BE2C (cell line): ENCODE data around the gene CRTC3.

Experiments used
- DNase-seq: peaks from one replicate; pipeline ENCODE4 v3.0.0-alpha.2; 2020
- H3K27me3 ChIP-seq: fragments of 250-450 bp; sonication (Bioruptor Pico); 2 replicates; pipeline ENCODE4 v1.5.1; 2020; ENCODE audit warnings: mild to moderate bottlenecking
- H3K36me3 ChIP-seq: fragments of 250-450 bp; sonication (Bioruptor Pico); 2 replicates; pipeline ENCODE4 v1.5.1; 2020; ENCODE audit warnings: mild to moderate bottlenecking
- H3K4me1 ChIP-seq: fragments of 250-450 bp; sonication (Bioruptor Pico); 2 replicates; pipeline ENCODE4 v1.5.1; 2020
- H3K4me3 ChIP-seq: 2 replicates; pipeline ENCODE4 v1.5.1; 2011; ENCODE audit warnings: low read depth, low read length
- H3K9me3 ChIP-seq: fragments of 250-450 bp; sonication (Bioruptor Pico); 2 replicates; pipeline ENCODE4 v1.5.1; 2020
- CTCF ChIP-seq: IDR thresholded peaks from 2 replicates; pipeline ENCODE4 v1.5.1; 2012; ENCODE audit warnings: mild to moderate bottlenecking, low read depth, low read length

Gene CRTC3

GRCh38 chr15:90487186-90487585 is 42.5 kb upstream of the CRTC3 start:
- TF ChIP-seq CTCF, result no peak
- Histone ChIP-seq H3K27me3 (no peaks in the 10 kb centered on the region), H3K4me1 (no peaks in the 10 kb centered on the region), H3K4me3 (no peak overlapping the region), H3K36me3 (peaks cover 12% of the 10 kb centered on the region), H3K9me3 (no peaks in the 10 kb centered on the region)
- no peak for DNase-seq

- TF ChIP-seq CTCF, result no peak
- no peaks in the 10 kb centered on the region for H3K27me3 ChIP-seq
- no peak for DNase-seq
- no peak overlapping the region for H3K4me3 ChIP-seq
- no peaks in the 10 kb centered on the region for H3K9me3 ChIP-seq
- no peaks in the 10 kb centered on the region for H3K4me1 ChIP-seq
- H3K36me3 ChIP-seq, result peaks cover 13% of the 10 kb centered on the region
Observed at GRCh38 chr15:90489514-90489913, 40.2 kb upstream of the CRTC3 start.

- TF ChIP-seq CTCF, result no peak
- peaks cover 15% of the 10 kb centered on the region for H3K36me3 ChIP-seq
- no peaks in the 10 kb centered on the region for H3K27me3 ChIP-seq
- H3K4me3 ChIP-seq, result no peak overlapping the region
- no peaks in the 10 kb centered on the region for H3K9me3 ChIP-seq
- DNase-seq, result no peak
- H3K4me1 ChIP-seq, result no peaks in the 10 kb centered on the region
Observed at GRCh38 chr15:90489944-90490343, 39.8 kb upstream of the CRTC3 start.

- Histone ChIP-seq H3K4me3 (no peak overlapping the region), H3K36me3 (peaks cover 8% of the 10 kb centered on the region), H3K4me1 (no peaks in the 10 kb centered on the region), H3K9me3 (no peaks in the 10 kb centered on the region), H3K27me3 (no peaks in the 10 kb centered on the region)
- no peak for TF ChIP-seq CTCF
- no peak for DNase-seq
Observed at GRCh38 chr15:90493647-90494046, 36.1 kb upstream of the CRTC3 start.

- Histone ChIP-seq H3K27me3 (no peaks in the 10 kb centered on the region), H3K4me3 (no peak overlapping the region), H3K4me1 (no peaks in the 10 kb centered on the region), H3K36me3 (peaks cover 8% of the 10 kb centered on the region), H3K9me3 (no peaks in the 10 kb centered on the region)
- no peak for TF ChIP-seq CTCF
- no peak for DNase-seq
Observed at GRCh38 chr15:90495067-90495466, 34.7 kb upstream of the CRTC3 start.

- DNase-seq, result no peak
- no peak for TF ChIP-seq CTCF
- Histone ChIP-seq H3K9me3 (no peaks in the 10 kb centered on the region), H3K4me3 (no peak overlapping the region), H3K27me3 (no peaks in the 10 kb centered on the region), H3K4me1 (no peaks in the 10 kb centered on the region), H3K36me3 (peaks cover 3% of the 10 kb centered on the region)
Observed at GRCh38 chr15:90496791-90497190, 32.9 kb upstream of the CRTC3 start.
